ENCODE results near the gene FN3KRP.
"Not testable (repeated sequence)": the region's sequence is repeated elsewhere in the genome, so short reads cannot be mapped to it uniquely, and the experiment has no call there.

The FN3KRP gene

DNA sequence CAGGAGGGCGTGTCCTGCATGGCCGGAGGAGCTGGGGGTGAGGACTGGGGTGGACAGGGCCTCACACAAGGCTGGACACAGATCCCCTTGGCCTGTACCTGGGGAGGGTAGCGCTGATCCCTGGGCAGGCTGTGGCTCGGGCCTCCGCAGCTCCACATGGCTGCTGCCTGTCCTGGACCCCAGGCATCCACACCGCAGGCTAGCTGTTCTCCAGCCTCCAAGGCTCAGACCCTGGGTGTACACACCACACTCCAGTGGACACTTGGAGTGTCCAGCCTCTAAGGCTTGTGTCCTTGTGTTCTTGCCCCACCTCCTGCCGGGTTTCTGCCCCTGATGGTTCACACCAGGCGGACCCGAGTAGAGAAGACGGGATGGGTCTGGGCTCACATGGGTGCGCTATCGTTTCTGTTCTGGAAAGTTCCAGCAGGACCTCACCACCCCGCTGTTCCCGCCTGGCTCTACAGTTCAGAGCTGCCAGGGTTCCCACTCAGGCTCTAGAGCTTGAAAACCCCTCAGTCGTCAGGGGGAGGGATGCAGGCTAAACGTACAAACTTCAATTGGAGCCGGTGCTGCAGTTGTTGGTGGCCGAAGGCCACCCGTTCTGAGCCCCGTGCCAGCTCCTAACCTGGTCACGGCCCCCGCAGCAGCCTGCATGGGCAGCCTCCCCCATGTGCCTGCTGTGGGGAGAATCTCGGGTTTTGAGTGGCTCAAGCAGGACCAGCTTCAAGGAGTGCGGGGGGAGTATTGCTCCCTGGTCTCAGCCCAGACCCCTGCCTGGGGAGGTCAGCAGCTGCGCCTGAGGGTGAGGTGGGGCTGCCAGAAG lies 6.6 kb upstream of the FN3KRP start:
- DNase-seq: no peak

DNA sequence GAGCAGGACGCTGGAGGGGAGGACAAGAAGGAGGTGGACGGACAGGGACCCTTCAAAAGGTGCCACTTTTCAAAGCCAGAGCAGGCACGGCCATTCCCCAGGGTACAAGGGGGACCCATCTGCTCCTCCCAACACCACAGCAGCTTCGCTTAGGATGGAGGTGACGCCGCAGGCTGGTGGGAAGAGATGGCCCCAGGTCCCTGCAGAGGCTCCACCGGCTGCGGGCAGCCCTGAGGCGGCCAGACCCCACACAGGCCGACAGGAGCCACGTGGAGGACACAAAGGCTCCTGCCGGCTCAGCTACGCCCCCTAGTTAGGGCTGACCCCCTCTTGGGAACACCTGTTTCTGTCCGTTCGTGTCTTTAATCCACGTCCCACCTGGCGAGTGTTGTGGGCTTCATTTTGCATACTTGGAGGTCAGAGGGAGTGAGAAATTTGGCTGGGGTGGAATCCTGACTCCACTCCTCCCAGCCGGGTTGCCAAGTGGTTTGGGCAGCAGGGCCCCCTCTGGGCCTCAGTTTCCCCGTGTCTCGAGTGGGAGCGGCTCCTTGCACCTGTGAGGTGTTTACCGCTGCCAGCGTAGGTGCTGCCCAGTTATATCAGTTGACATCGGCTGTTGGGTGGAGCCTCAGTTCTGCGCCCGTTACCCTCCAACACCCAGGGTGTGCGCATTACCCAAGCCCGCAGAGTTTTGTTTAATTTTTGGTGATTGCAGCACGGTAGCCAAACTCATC lies 5.8 kb upstream of the FN3KRP start:
- DNase-seq: no peak

DNA sequence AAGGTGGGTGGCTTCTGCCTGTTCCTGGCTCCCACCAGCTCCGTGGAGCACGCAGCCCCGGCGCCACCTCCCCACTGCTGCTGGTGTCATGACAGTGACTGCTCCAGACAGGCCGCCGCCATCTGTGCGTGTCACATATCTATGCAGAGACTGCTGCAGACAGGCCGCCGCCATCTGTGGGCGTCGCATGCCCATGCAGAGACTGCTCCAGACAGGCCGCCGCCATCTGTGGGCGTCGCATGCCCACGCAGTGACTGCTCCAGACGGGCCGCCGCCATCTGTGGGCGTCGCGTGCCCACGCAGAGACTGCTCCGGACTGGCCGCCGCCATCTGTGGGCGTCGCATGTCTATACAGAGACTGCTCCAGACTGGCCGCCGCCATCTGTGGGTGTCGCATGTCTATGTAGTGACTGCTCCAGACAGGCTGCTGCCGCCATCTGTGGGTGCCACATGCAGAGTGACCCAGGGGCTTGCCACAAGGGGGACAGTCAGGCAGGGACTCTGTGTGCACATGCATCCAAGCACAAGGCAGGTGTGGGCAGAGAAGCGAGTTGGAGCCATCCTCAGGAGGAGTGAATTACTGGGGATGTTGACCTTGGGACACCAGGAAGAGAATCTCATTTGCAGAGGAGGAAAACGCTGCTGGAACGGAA lies 3.3 kb upstream of the FN3KRP start:
- no peak for DNase-seq

DNA sequence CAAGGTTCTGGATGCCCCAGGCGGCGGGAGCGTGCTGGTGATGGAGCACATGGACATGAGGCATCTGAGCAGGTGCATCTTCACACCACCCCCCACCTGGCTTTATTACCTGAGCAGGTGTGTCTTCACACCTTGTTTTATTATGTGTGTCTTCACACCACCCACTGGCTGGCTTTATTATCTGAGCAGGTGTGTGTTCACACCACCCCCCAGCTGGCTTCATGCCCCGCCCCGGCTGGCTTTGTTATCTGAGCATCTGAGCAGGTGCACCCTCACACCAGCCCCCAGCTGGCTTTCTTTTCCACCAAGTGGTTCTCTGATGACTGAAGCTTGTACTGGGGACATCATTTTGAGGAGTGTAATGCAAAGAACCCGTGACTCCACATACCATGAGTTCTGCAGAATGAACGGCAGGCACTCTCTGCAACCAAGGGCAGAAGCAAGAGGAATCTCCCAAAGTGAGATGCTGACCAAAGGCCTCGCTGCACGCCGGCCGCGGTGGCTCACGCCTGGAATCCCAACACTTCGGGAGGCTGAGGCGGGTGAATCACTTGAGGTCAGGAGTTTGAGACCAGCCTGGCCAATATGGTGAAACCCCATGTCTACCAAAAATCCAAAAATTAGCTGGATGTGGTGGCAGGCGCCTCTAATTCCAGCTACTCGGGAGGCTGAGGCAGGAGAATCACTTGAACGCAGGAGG lies 2.6 kb downstream of the FN3KRP start:
- DNase-seq: no peak

DNA sequence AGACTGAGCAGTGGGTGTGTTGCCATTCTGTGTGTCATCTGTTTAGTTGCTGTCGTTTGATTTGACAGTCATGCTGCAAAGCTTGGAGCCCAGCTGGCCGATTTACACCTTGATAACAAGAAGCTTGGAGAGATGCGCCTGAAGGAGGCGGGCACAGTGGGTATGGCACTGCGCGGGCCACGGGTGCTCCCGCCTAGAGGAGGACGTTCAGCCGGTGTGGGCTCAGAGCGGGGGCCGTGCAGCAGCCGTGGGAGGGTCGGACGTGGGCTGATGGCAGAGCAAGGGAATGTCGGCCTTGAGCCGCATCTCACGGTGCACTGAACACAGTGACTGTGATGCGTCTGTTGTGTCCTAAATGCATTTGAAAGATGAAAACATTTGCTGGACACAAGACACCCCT lies 3.7 kb downstream of the FN3KRP start:
- DNase-seq: no peak

DNA sequence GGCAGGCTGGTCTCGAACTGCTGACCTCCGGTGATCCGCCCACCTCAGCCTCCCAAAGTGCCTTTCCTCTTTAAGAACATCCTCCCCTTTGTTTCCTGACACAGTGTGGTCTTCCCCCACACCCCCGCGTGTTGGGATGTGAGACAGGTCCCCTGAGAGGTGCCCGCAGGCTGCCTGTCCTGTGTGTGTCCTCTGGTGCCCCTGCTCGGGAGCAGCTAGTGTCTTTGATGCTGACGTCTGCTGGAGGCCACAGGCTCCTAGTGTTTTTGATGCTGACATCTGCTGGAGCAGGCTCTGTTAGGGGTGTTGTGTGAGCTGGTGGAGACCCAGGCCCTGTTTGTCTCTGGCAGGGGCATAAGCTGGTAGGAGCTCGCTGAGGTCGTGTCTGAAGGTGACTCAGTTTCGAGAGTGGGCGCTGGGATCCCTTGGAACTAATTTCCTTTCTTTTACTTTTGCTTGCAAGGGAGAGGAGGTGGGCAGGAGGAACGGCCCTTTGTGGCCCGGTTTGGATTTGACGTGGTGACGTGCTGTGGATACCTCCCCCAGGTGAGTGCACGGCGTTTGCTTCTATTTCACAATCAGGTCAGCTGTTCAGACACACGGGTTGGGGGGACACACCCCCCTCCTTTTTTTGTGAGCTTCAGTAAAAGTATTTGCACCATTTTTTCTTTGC lies 6.0 kb downstream of the FN3KRP start:
- DNase-seq: no peak

DNA sequence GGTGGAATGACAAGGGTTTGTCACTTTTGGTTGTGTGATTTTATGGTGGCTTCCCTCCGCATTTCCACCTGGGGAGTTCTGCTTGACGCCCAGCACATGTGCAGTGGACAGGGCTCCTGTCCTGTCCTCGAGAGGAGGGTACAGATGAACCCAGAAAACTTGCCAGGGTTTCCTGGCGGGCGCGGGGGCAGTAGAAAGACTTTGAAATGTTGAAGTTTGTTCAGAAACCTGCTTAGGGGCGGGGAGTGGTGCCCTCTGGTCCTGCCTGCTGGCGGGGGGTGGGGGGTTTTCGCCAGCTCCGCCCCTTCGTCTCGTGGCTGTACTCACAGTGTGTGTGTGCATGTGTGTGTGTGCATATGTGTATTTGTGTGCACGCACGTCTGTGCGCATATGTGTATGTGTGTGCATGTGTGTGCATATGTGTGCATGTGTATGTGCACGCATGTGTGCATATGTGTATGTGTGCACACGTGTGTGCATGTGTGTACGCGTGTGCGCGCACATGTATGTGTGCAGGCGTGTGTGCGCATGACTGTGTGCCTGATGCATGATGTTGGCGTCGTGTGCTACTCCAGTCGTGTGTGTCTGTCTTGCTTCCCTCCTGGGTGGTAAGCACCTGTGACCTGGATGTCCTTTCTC lies 6.8 kb downstream of the FN3KRP start:
- DNase-seq: no peak

DNA sequence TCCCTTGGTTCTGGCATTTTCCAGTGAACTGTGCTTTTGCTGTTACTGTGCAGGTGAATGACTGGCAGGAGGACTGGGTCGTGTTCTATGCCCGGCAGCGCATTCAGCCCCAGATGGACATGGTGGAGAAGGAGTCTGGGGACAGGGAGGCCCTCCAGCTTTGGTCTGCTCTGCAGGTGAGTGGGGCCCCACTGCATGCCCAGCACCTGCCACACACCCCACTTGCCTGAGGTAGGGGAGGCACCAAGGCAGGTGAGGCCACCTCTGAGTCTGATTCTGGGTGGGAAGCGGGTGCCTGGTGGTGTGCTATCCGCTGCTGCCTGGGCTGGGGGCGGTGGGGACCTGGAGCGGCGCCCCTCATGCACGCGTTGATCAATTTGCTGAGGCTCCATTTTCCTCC lies 9.9 kb downstream of the FN3KRP start:
- no peak for DNase-seq

DNA sequence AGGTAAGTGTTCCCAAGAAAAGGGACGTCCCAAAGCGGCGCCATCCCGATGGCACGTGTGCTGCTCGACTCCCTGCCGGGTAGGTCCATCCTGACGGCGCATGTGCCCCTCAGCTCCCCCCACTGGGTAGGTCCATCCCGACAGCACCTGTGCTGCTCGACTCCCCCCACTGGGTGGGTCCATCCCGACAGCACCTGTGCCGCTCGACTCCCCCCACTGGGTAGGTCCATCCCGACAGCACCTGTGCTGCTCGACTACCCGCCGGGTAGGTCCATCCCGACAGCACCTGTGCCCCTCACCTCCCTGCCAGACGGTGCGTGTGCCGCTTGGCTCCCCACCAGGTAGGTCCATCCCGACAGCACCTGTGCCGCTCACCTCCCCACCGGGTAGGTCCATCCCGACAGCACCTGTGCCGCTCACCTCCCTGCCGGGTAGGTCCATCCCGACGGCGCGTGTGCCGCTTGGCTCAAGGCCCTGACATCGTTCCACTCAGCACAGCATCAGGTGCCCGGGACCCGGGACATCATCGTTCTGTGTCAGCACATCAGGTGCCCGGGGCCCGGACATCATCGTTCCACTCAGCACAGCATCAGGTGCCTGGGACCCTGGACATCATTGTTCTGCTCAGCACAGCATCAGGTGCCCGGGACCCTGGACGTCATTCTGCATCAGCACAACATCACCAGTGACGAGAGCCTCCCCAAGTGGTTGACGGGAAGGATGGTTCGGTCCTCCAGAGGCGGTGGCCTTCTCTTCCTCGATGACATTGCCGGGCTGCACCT lies 13.2 kb downstream of the FN3KRP start:
- DNase-seq: no peak

DNA sequence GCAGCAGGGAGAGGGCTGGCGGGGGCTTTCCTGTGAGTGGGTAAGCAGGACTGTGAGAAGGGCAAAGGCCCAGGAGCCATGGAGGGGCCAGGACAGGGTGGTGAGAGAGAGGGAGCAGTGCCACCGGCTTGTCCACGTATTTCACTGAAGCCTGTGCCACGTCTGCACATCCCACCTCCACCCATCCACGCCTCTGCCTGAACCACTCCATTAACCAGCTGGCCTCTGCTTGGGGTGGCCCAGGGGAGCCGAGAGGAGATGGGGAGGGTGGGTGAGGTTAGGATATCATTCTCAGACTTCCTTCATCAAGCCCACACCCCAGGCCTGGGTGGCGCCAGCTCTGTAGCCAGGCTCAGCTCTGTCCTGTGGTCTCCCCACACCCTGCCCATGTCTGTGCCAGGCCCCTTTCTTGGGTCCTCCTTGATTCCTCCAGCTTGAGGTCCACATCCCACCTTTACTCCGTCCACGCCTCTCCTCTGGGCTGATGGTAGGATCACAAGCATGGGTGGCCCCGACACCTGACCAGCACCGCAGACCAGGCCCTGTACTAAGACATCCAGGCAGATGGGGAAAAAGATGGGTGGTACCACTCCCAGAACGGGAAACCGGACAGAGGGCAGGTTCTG lies 15.7 kb downstream of the FN3KRP start:
- no peak for DNase-seq

DNA sequence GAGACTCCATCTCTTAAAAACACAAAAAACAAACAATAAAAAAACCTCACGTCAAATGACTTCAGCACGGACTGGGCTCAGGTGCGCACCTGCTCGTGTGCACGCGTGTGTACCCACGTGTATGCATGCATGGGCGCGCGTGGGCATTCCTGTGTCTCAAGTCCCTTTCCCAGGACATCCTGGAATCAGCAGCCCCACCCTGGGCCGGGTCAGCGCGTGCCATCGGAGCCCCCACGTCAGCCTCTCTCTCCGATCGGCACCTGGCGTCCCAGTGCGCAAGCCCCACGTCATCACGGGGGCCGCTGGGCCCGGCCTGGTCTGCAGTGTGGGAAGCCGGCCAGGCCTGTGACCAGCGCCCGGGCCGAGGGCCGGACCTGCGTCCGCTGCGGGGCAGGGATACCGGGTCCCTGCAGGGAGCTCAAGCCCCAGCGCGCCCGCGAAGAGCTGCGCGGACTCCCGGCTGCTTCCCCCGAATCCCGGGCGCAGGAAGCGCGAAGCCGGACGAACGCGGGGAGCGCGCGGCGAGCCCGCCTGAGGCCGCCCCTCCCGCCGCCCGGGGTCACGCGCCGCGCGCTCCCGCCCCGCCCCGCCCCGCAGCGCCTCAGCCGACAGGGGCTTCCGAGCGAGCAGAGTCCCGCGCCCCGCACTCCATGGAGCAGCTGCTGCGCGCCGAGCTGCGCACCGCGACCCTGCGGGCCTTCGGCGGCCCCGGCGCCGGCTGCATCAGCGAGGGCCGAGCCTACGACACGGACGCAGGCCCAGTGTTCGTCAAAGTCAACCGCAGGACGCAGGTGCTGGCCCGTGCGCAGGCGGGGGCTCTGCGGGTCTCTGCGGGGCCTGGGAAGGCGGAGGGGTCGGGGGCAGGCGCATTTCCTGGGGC lies 18.7 kb downstream of the FN3KRP start, which contains the start of gene FN3K:
TSS of gene FN3K (plus strand) at position 629 of the 880 bp plus-strand sequence. CDS start at position 651, 22 bp downstream.
- no peak for DNase-seq

DNA sequence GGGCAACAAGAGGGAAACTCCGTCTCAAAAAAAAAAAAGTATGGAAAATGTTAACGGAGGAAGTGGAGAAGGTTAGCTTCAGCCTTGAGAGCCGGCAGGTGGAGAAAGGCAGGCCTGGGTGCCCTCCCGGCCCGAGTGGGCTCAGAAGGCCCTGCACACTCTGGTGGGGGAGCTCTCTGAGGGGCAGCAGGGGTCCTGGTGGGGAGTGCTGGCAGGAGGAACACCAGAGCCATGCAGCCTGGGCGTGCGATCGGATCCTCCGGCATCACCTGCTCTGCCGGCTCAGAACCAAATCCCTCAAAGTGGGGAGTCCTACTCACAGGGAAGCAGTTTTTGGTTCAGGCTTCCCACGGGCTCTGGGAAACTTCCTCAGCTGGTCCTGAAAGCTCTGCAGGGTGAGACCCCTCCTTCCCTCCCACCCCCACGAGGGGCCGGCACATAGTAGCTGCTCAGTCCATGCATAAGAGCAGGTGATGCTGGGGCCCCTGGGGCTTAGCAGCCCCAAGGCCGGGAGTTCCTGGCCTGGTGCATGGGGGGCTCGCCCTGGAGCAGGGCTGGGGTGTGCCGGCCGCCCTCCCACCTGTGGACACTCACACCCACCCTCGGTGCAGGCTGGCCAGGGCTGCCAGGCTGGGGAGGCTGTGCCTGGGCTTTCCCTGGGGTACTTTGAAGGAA lies 20.1 kb downstream of the FN3KRP start:
- no peak for DNase-seq

DNA sequence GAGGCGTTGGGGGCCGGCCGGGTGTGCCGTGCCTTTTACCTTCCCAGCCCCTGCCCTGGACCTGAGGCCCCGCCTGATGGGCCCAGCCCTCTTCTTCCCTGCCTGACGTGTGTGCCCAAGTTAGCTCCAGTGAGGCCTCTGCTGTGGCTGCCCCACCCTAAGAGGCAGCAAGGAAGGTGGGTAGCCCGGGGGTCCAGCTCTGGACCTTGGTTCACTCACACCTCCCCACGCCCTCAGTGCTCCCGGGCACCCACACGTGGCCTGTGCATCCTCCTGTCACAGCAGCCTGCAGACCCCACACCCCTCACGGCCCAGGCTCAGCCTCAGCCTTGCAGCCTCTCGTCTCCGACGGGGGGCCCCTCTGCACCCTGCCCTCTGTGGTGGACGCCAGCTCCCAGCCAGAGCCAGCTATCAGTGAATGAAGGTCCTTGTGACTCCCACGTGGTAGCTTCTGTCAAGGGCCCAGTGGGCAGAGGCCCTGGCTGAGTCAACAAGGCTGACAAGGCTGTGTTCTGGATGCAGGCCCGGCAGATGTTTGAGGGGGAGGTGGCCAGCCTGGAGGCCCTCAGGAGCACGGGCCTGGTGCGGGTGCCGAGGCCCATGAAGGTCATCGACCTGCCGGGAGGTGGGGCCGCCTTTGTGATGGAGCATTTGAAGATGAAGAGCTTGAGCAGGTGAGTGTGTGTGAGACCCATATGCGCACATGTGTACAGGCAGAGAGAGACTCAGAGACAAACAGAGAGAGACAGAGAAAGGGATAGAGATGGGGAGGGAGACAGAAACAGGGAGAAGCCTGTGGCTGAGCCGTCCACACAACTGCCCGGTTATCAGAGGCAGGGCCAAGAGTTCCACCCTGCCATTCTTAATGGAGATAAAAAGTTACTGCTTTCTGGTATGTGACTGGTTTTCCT lies 21.7 kb downstream of the FN3KRP start:
- no peak for DNase-seq

DNA sequence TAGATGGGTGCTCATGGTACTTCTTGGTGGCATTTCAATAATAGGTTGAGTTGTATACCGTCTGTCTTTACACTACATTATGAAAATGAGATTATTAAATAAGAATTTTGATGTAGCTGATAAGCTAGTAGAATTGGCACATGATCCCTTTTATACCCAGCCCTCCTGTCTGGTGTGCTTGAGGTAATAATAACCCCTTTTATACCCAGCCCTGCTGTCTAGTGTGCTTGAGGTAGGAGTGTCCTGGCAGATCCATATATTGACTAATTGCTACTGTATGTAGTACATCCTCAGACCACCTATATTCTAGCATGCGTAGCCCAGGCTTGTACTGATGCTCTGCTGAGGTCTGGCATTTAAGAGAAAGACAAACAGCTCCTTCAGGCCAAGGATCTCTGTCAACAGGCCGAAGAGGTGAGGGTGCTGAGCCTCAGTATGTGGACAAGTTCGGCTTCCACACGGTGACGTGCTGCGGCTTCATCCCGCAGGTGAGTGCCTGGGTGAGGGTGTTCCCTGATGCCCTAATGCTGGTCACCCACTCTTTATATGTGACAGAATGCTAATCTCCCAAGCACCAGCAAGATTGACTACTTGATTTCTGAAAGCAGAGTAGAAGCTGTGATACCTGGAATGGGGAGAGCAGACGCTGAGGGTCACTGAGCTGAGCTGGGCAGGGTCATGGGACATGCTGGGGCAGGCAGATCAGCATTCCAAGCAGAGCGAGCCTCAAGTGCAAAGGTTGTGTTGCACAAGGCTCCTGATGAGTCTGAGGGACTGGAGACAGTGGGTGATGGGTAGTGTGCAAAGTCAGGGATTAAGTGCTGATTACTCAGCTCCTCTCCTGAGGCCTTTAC lies 24.6 kb downstream of the FN3KRP start:
- DNase-seq: no peak

DNA sequence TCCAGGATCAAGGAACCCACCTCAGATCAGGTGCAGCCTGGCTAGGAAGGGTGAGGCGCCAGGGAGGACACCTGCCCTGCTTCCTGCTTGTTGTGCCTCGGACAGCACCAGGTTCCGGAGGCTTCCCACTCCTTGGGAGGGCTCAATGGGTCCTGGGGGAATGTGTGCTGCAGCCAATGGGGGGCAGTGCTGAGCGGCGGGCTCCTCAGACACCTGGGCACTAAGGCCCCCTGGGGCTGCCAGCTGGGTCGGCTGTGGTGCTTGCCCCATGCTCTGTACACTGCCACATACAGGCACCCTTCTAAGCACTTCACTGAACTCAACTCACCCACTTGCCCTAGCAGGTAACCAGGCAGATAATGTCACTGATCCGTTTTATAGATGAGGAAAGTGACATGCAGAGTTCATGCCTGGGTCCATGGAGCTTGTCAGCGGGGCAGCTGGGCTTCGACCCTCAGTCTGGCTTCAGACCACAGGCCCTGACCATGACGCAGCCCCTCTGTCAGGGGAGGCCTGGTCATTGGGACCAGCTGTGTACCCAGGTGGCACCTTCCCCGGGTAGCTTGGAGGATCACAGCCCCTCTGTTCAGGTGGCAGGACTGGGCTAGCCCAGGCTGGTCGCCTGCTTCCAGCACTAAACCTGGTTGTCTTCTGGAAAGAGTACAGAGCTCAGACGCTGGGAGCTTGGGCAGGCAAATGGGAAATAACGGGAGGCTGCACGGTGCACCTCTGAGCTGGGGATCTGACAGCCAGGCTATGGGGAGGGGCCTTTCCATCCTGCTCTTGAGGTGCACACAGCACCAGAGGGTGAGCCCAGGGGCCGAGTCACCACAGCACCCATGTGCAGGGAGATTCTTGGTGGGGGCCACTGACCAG lies 27.1 kb downstream of the FN3KRP start:
- DNase-seq: no peak

DNA sequence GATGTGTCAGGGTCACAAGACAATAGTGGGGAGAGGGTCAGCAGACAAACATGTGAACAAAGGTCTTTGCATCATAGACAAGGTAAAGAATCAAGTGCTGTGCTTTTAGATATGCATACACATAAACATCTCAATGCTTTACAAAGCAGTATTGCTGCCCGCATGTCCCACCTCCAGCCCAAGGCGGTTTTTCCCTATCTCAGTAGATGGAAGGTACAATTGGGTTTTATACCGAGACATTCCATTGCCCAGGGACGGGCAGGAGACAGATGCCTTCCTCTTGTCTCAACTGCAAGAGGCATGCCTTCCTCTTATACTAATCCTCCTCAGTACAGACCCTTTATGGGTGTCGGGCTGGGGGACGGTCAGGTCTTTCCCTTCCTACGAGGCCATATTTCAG lies 28.2 kb downstream of the FN3KRP start:
- not testable (repeated sequence) for DNase-seq
